Breast epithelium (tissue), 4 donors: ENCODE results near the gene SLC2A4. TPM values are rescaled to one million over a fixed set of nuclear protein-coding genes. Genes with fewer than 3 reads are reported as not detected.

Experiments
- DNase-seq, 2 donors: peaks; one replicate each; pipeline ENCODE4 v3.0.0-alpha.2; 2019; ENCODE audit warnings: low spot score in 2 of 2
- H3K27ac ChIP-seq, 2 donors: fragments of 200-600 bp; sonication (generic) in 1 of 2; one replicate each; pipeline ENCODE4 v1.5.1; 2016 to 2019; ENCODE audit warnings: mild to moderate bottlenecking in 1 of 2
- H3K27me3 ChIP-seq, 2 donors: fragments of 200-600 bp; sonication (generic) in 1 of 2; one replicate each; pipeline versions ENCODE4 v1.5.1 to v1.6.0; 2017 to 2019; ENCODE audit warnings: control low read depth in 1 of 2, mild to moderate bottlenecking in 1 of 2
- H3K36me3 ChIP-seq: fragments of 200-600 bp; one replicate; pipeline ENCODE4 v1.5.1; 2019
- H3K4me1 ChIP-seq, 2 donors: fragments of 200-600 bp; sonication (generic); one replicate each; pipeline ENCODE4 v1.5.1; 2016 to 2019; ENCODE audit warnings: control low read depth in 1 of 2
- H3K4me3 ChIP-seq, 3 donors: fragments of 200-600 bp; sonication (generic); 1 replicate in 2 of 3; 2 replicates in 1 of 3; pipeline ENCODE4 v1.5.1; 2016 to 2019; ENCODE audit warnings: mild to moderate bottlenecking in 3 of 3, moderate library complexity in 2 of 3
- H3K9me3 ChIP-seq, 2 donors: fragments of 200-600 bp; sonication (generic) in 1 of 2; one replicate each; pipeline ENCODE4 v1.5.1; 2016 to 2019; ENCODE audit warnings: control low read depth in 1 of 2
- CTCF ChIP-seq, 3 donors: fragments of 450-650 bp; IDR thresholded peaks; one replicate each; pipeline ENCODE4 v1.5.1; 2016 to 2017; ENCODE audit warnings: antibody characterized with exemption in 3 of 3, mild to moderate bottlenecking in 3 of 3, moderate library complexity in 3 of 3
- POLR2A ChIP-seq: fragments of 450-650 bp; IDR thresholded peaks from one replicate; pipeline ENCODE4 v1.6.1; 2016; ENCODE audit warnings: antibody characterized with exemption, mild to moderate bottlenecking, moderate library complexity
- POLR2AphosphoS5 ChIP-seq, 3 donors: sonication (generic); formaldehyde crosslinking; IDR thresholded peaks; one replicate each; pipeline ENCODE4 v1.6.1; 2017; ENCODE audit warnings: antibody characterized with exemption in 3 of 3
- intact Hi-C: fragments of 100-400 bp; cut with DNase I; formaldehyde crosslinking; loops from one replicate; pipeline ENCODE4 v1.15.1; 2023; ENCODE audit warnings: low total_unique reads
- total RNA-seq, 3 donors: library from RNA; depleted of rRNA; stranded (reverse); fragments of >200 nt; gene quantifications; one replicate each; pipeline ENCODE4 v1.1.0, GENCODE V29; 2016

SLC2A4 gene
- total RNA-seq, 3 donors from 2014 or later: 2.6 to 32.5 (median 3.5) TPM

DNA sequence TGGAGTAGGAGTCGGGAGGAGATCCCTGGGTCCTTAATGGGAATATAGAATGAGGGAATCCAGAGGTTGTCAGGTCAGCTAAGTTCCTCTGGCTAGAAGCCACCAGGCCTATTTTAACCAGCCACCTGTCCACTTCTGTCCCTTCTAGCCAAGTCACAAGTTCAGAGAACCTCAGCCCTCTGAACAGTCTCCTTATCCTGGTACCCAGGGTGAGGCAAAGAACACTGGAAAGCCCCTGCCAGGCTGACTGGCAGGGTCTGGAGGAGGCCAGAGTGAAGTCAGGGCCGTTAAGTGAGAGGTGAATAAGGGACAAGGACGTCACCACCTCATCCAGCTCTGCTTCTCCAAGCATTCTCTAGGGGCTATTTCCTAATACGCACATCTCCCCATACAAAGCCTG lies 32.7 kb upstream of the SLC2A4 start:
- Histone ChIP-seq H3K4me3 (no peak overlapping the region), H3K9me3 (no peaks in the 10 kb centered on the region), H3K27me3 (no peaks in the 10 kb centered on the region), H3K27ac (no peak overlapping the region), H3K36me3 (no peaks in the 10 kb centered on the region), H3K4me1 (peaks cover 3 to 28% of the 10 kb centered on the region in 2 donors)
- no peak for DNase-seq
- intact Hi-C loops: no loop called here
- TF ChIP-seq CTCF (IDR thresholded peaks at IDR 0.05) (no peak), POLR2AphosphoS5 (IDR thresholded peaks at IDR 0.05) (no peak), POLR2A (no peak)

DNA sequence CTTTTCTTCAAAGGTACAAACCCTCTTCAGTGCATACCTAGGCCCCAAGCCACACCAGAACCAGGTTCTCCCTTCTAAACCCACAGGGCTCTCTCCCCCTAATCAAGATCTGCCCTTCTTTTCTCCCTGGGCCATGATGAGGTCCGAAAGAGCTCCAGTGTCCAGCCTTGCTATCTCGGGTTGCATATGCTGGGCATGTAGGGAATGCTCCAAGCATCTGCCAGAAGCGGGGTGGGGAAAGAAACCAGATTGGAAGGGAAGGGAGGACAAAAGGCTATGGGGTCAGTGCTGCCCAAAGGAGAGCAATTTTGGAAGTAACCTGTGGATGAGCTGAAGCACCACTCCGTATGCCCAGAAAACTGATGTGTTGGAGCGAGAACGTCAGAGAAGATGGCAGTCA lies 32.3 kb upstream of the SLC2A4 start:
- intact Hi-C loops: no loop called here
- Histone ChIP-seq H3K27ac (peak overlapping the region in 1 of 2 donors; percentile 100), H3K36me3 (no peaks in the 10 kb centered on the region), H3K4me3 (peak overlapping the region in 1 of 3 donors; percentile 87), H3K4me1 (peaks cover 3 to 28% of the 10 kb centered on the region in 2 donors), H3K9me3 (no peaks in the 10 kb centered on the region), H3K27me3 (no peaks in the 10 kb centered on the region)
- no peak for TF ChIP-seq POLR2AphosphoS5 (IDR thresholded peaks at IDR 0.05)
- TF ChIP-seq POLR2A: no peak
- TF ChIP-seq CTCF (IDR thresholded peaks at IDR 0.05): no peak
- DNase-seq: no peak

GRCh38 chr17:7249830-7250229 lies 31.7 kb upstream of the SLC2A4 start:
- Histone ChIP-seq H3K4me1 (peaks cover 3 to 28% of the 10 kb centered on the region in 2 donors), H3K9me3 (no peaks in the 10 kb centered on the region), H3K27ac (peak overlapping the region; percentile 100), H3K4me3 (peak overlapping the region; percentile 84 to 93 (median 87)), H3K27me3 (no peaks in the 10 kb centered on the region), H3K36me3 (no peaks in the 10 kb centered on the region)
- TF ChIP-seq CTCF (IDR thresholded peaks at IDR 0.05) (no peak), POLR2A (no peak), POLR2AphosphoS5 (IDR thresholded peaks at IDR 0.05) (no peak)
- DNase-seq: no peak
- intact Hi-C loops: no loop called here

GRCh38 chr17:7250695-7251627 lies 30.6 kb upstream of the SLC2A4 start:
- intact Hi-C loops: no loop called here
- DNase-seq: no peak
- Histone ChIP-seq H3K4me3 (peak overlapping the region; percentile 84 to 93 (median 87)), H3K27me3 (no peaks in the 10 kb centered on the region), H3K4me1 (peaks cover 3 to 28% of the 10 kb centered on the region in 2 donors), H3K36me3 (no peaks in the 10 kb centered on the region), H3K27ac (peak overlapping the region; percentile 100), H3K9me3 (no peaks in the 10 kb centered on the region)
- no peak for TF ChIP-seq POLR2AphosphoS5 (IDR thresholded peaks at IDR 0.05)
- no peak for TF ChIP-seq CTCF (IDR thresholded peaks at IDR 0.05)
- TF ChIP-seq POLR2A: no peak

- Histone ChIP-seq H3K9me3 (no peaks in the 10 kb centered on the region), H3K27ac (peak within 1 kb of the TSS; percentile 100), H3K36me3 (no peaks in the 10 kb centered on the region), H3K4me3 (peak within 1 kb of the TSS; percentile 84 to 93 (median 87)), H3K4me1 (peaks cover 3 to 28% of the 10 kb centered on the region in 2 donors), H3K27me3 (no peaks in the 10 kb centered on the region)
- peak; percentile 98 to 99 for DNase-seq
- TF ChIP-seq POLR2AphosphoS5 (IDR thresholded peaks at IDR 0.05) (no peak), POLR2A (no peak), CTCF (IDR thresholded peaks at IDR 0.05) (no peak)
- intact Hi-C loops: no loop called here
Measured at GRCh38 chr17:7251661-7252175, 29.8 kb upstream of the SLC2A4 start, which contains the start of gene CTDNEP1. CTDNEP1 (minus strand) TSS chr17:7251734; CDS start chr17:7251296, 438 bp downstream.
